ENCODE data around the gene KIF13A. TPM values are rescaled to one million over a fixed set of nuclear protein-coding genes. Genes with fewer than 3 reads are reported as not detected.
"Not testable (repeated sequence)": the region's sequence is repeated elsewhere in the genome, so short reads cannot be mapped to it uniquely, and the experiment has no call there.

KIF13A gene
- total and polyA plus RNA-seq, 12 donors: 16.7 to 198 (median 97.8) TPM

DNA sequence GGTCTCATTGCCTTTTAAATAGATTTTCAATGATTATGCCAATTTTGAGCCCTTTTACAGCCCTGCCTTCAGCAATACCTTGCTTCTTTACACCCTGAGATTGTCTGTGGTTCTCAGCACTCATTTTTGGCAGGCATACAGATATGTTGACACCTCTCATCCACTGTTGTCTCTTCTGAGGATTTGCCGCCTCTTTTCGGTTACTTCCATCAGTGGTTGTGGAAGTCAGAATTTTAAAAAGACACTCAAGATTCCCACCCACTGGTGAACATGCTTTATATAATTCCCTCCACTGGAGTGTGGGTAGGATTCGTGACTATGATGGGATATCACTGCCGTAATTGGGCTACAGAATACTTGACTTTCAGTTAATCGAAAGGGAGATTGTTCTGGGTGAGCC lies 37.4 kb upstream of the KIF13A start:
- Histone ChIP-seq H3K9me3 (no peaks in the 10 kb centered on the region), H3K27ac (no peak overlapping the region), H3K27me3 (peaks cover 0 to 4% (median 0%) of the 10 kb centered on the region in 7 donors), H3K4me1 (peaks cover 0 to 2% (median 0%) of the 10 kb centered on the region in 9 donors), H3K4me3 (no peak overlapping the region), H3K36me3 (no peaks in the 10 kb centered on the region)
- TF ChIP-seq, protein P1, sequence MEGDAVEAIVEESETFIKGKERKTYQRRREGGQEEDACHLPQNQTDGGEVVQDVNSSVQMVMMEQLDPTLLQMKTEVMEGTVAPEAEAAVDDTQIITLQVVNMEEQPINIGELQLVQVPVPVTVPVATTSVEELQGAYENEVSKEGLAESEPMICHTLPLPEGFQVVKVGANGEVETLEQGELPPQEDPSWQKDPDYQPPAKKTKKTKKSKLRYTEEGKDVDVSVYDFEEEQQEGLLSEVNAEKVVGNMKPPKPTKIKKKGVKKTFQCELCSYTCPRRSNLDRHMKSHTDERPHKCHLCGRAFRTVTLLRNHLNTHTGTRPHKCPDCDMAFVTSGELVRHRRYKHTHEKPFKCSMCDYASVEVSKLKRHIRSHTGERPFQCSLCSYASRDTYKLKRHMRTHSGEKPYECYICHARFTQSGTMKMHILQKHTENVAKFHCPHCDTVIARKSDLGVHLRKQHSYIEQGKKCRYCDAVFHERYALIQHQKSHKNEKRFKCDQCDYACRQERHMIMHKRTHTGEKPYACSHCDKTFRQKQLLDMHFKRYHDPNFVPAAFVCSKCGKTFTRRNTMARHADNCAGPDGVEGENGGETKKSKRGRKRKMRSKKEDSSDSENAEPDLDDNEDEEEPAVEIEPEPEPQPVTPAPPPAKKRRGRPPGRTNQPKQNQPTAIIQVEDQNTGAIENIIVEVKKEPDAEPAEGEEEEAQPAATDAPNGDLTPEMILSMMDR (IDR thresholded peaks at IDR 0.05): no peak
- no peak for DNase-seq
- WGBS, 2 donors: 95% methylated on average over 5 of the region's 5 CpGs
- ATAC-seq: no peak
- intact Hi-C loops (cut with DNase I): no loop called here

DNA sequence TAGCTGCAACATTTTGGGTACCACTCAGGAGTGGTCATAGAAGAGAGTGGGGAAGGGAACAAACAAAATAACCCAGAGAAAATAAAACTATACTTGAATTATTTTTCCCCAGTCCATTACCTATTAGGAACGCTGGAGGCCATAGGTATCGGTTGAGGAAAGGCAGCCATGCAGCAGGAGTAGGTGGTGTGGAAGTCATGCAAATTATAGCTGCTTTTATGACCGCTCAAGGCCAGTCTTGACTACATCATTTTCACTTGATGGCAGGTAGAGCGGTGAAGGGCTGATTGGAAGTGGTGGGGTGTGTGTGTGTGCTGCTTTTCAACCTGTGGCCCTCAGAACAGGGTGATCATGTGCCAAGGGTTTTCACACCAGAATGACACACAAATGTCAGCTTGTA lies 36.5 kb upstream of the KIF13A start:
- WGBS, 2 donors: 95 to 96% methylated on average over 4 of the region's 4 CpGs
- TF ChIP-seq, protein P1 (IDR thresholded peaks at IDR 0.05): no peak
- no peaks in the 10 kb centered on the region for H3K9me3 ChIP-seq
- H3K36me3 ChIP-seq: no peaks in the 10 kb centered on the region
- no peak for ATAC-seq
- no peak overlapping the region for H3K4me3 ChIP-seq
- H3K27me3 ChIP-seq: peaks cover 0 to 7% (median 0%) of the 10 kb centered on the region in 7 donors
- intact Hi-C loops (cut with DNase I): no loop called here
- no peak overlapping the region for H3K27ac ChIP-seq
- H3K4me1 ChIP-seq: peaks cover 0 to 2% (median 0%) of the 10 kb centered on the region in 9 donors
- DNase-seq: no peak

DNA sequence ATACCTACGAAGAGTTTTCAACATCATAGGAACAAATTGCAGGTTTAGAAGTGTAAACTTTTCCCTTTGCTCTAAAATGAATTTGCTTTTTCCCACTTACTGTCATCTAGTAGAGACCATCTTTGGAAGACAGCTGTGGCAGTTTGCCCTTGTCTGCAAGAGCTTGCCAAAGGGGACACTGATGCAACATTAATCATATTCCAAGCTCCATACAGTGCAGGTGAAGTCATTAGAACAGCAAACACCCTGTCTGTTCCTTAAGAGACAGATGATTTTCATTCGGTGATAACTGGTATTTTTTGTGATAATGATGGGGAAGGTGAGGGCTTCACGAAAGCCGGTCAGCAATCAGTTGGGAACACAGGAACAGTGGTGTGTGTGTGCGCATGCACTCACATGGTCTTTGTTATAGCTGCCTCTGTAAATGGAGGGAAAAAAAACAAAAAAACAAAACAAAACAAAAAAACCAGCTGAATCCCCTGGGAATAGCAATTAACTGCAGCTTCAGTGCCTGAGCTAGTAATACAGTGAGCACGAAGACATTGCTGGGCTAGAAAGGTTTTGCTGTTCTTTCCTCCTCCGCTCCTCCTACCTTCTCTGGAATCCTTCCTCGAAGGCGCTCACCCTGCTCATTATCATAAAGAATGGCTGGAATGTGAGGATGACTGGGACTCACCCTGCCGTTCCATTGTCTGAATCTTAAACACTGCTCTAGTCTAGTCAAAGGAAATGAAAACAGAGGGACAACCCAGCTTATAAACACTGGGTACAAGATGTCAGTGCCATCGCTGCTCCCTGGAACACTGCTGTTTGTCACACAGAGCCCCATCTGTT lies 35.2 kb upstream of the KIF13A start:
- H3K4me3 ChIP-seq: no peak overlapping the region
- ATAC-seq (no peak), DNase-seq (no peak)
- peaks cover 0 to 7% (median 0%) of the 10 kb centered on the region in 7 donors for H3K27me3 ChIP-seq
- TF ChIP-seq, protein P1 (IDR thresholded peaks at IDR 0.05): no peak
- no peaks in the 10 kb centered on the region for H3K36me3 ChIP-seq
- intact Hi-C loops (cut with DNase I): no loop called here
- peaks cover 0 to 2% (median 0%) of the 10 kb centered on the region in 9 donors for H3K4me1 ChIP-seq
- H3K27ac ChIP-seq: no peak overlapping the region
- WGBS, 2 donors: 49 to 57% methylated on average over 11 of the region's 11 CpGs
- H3K9me3 ChIP-seq: no peaks in the 10 kb centered on the region

DNA sequence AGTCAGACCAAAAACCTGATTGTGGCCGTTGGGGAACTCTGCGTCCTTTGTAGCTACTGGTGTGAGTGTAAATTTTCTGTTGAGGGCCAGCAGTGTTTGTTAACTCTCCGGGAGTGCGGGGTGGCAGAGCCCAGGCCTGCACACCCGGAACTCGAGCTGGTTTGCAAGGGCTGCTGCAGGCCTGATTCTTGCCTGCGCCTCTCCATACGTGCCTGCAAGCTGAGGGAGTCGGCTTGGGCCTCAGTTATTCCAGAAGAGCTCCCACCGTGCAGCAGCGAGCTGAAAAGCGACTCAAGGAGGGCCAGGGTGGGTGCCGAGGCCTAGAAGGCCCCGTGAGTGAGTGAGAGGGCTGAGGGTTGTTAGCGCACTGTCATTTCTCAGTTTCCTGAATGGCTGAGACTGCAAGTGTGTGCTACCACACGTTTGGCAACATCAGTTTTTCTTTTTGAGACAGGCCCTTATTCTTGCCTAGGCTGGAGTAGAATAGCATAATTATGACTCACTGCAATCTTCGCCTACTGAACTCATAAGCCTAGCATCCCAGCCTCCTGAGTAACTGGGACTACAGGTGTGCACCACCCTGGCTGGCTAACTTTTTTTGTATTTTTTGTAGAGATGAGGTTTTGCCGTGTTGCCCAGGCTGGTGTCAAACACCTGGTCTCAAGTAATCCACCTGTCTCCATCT lies 33.9 kb upstream of the KIF13A start:
- no peak for DNase-seq
- H3K27ac ChIP-seq: no peak overlapping the region
- no peak overlapping the region for H3K4me3 ChIP-seq
- H3K36me3 ChIP-seq: no peaks in the 10 kb centered on the region
- intact Hi-C loops (cut with DNase I): no loop called here
- 80 to 87% methylated on average over 18 of the region's 18 CpGs for WGBS, 2 donors
- TF ChIP-seq, protein P1 (IDR thresholded peaks at IDR 0.05): no peak
- ATAC-seq: no peak
- no peaks in the 10 kb centered on the region for H3K9me3 ChIP-seq
- peaks cover 0 to 2% (median 0%) of the 10 kb centered on the region in 9 donors for H3K4me1 ChIP-seq
- peaks cover 0 to 7% (median 0%) of the 10 kb centered on the region in 7 donors for H3K27me3 ChIP-seq

DNA sequence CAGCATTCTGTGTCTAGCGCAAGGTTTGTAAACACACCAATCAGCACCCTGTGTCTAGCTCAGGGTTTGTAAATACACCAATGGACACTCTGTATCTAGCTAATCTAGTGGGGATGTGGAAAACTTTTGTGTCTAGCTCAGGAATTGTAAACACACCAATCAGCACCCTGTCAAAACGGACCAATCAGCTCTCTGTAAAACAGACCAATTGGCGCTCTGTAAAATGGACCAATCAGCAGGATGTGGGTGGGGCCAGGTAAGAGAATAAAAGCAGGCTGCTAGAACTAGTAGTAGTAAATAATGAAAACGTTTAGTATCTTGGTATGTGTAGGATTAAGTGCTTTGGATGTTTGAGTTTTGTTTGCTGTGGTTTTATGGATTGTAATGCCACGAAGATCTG lies 33.1 kb upstream of the KIF13A start:
- H3K27me3 ChIP-seq; DNase-seq; H3K4me3 ChIP-seq; H3K4me1 ChIP-seq; ATAC-seq; intact Hi-C loops (cut with DNase I); H3K27ac ChIP-seq; H3K36me3 ChIP-seq; H3K9me3 ChIP-seq: not testable (repeated sequence)
- 78 to 86% methylated on average over 5 of the region's 5 CpGs for WGBS, 2 donors
